Mammary epithelial cell (primary cell): ENCODE data around the gene UBAP2L.

Source experiments
- CTCF ChIP-seq, 2 donors: IDR thresholded peaks in 1 of 2; conservative IDR thresholded peaks in 1 of 2; 2 replicates each; pipeline ENCODE4 v1.5.1; 2011 to 2012; ENCODE audit warnings: inconsistent platforms in 2 of 2, low read length in 2 of 2, mild to moderate bottlenecking in 2 of 2, control low read depth in 1 of 2, low read depth in 1 of 2; ENCODE audit not compliant: insufficient read depth in 1 of 2; ENCODE audit errors: extremely low read depth in 1 of 2
- EZH2 ChIP-seq: IDR thresholded peaks from 2 replicates; pipeline ENCODE4 v1.6.1; 2012; ENCODE audit warnings: low read length, inconsistent platforms, borderline replicate concordance

- TF ChIP-seq CTCF (conservative IDR thresholded peaks at IDR 0.05 in 1 of 2, IDR thresholded peaks at IDR 0.05 in 1 of 2; ENCODE audit: extremely low read depth in 1 of 2, insufficient read depth in 1 of 2, low read depth in 1 of 2, low read length in 2 of 2) (no peak), EZH2 (no peak)
Observed at GRCh38 chr1:154176337-154176736, 44.4 kb upstream of the UBAP2L start.
